Activated naive CD4-positive, alpha-beta T cell treated with anti-CD3 and anti-CD28 coated beads for 36 hours (primary cell): ENCODE results near the gene HERPUD2. TPM values are rescaled to one million over a fixed set of nuclear protein-coding genes. Genes with fewer than 3 reads are reported as not detected.

Experiments
- CTCF ChIA-PET: fragments of 350-600 bp; sonication (Branson Sonifier 250); formaldehyde crosslinking; loops from one replicate; lab custom pipeline; 2021; ENCODE audit warnings: antibody characterized with exemption; lab: Charles Lee
- DNase-seq: peaks from one replicate; pipeline ENCODE4 v3.0.0-alpha.2; 2020
- H3K27ac Mint-ChIP-seq: one replicate; pipeline ENCODE4 v1.8.0; 2021; ENCODE audit warnings: mild to moderate bottlenecking, mixed read lengths
- H3K27me3 Mint-ChIP-seq: one replicate; pipeline ENCODE4 v1.8.0; 2021; ENCODE audit warnings: low read depth, mixed read lengths
- H3K36me3 Mint-ChIP-seq: one replicate; pipeline ENCODE4 v1.8.0; 2021; ENCODE audit warnings: low read depth, mixed read lengths
- H3K4me1 Mint-ChIP-seq: one replicate; pipeline ENCODE4 v1.8.0; 2021; ENCODE audit warnings: low read depth, mixed read lengths
- H3K4me3 Mint-ChIP-seq: one replicate; pipeline ENCODE4 v1.8.0; 2021; ENCODE audit warnings: mild to moderate bottlenecking, moderate library complexity, mixed read lengths
- H3K9me3 Mint-ChIP-seq: one replicate; pipeline ENCODE4 v1.8.0; 2021; ENCODE audit warnings: mixed read lengths
- intact Hi-C: fragments of 100-400 bp; cut with micrococcal nuclease; formaldehyde crosslinking; loops from one replicate; pipeline ENCODE4 v1.15.1; 2023
- total RNA-seq, 2 experiments: library from RNA; stranded (reverse); gene quantifications; one replicate each; pipeline ENCODE4 v1.2.3, GENCODE V29; 2021

The HERPUD2 gene
- total RNA-seq, 2 experiments from 2014 or later, result 20.3 to 22.4 TPM

- Mint-ChIP-seq H3K27me3 (no peaks in the 10 kb centered on the region), H3K4me3 (no peak overlapping the region), H3K4me1 (peaks cover 55% of the 10 kb centered on the region), H3K36me3 (peaks cover 5% of the 10 kb centered on the region), H3K9me3 (no peaks in the 10 kb centered on the region), H3K27ac (no peak overlapping the region)
- intact Hi-C loops, result loop anchor here (5.0 kb wide), 1 partner anchor 257 kb away; no protein-coding TSS in a partner anchor
- DNase-seq, result no peak
- CTCF ChIA-PET, result interaction anchor here (0.7 to 1.3 kb wide), 4 partner anchors 8 to 80 kb away, joined by 3 to 4 read pairs (median 3); no protein-coding TSS in a partner anchor
Observed at GRCh38 chr7:35645691-35646090, 49.2 kb downstream of the HERPUD2 start.

- Mint-ChIP-seq H3K27me3 (no peaks in the 10 kb centered on the region), H3K36me3 (no peaks in the 10 kb centered on the region), H3K9me3 (no peaks in the 10 kb centered on the region), H3K4me1 (no peaks in the 10 kb centered on the region), H3K27ac (peak overlapping the region; percentile 43), H3K4me3 (no peak overlapping the region)
- no peak for DNase-seq
- CTCF ChIA-PET, result interaction anchor here (0.6 to 0.7 kb wide), 3 partner anchors 24 to 78 kb away, joined by 3 read pairs; no protein-coding TSS in a partner anchor
- intact Hi-C loops, result no loop called here
Observed at GRCh38 chr7:35630024-35630972, 64.6 kb downstream of the HERPUD2 start.

- CTCF ChIA-PET, result interaction anchor here (0.6 to 2.9 kb wide), 34 partner anchors 8 to 426 kb away, joined by 3 to 22 read pairs (median 4); no protein-coding TSS in a partner anchor
- peak; percentile 51 for DNase-seq
- no peaks in the 10 kb centered on the region for H3K27me3 Mint-ChIP-seq
- no peaks in the 10 kb centered on the region for H3K9me3 Mint-ChIP-seq
- no peak overlapping the region for H3K4me3 Mint-ChIP-seq
- H3K27ac Mint-ChIP-seq, result no peak overlapping the region
- intact Hi-C loops, result loop anchor here (1.0 to 10.0 kb wide), 9 partner anchors 87 to 1300 kb away; no protein-coding TSS in a partner anchor
- peaks cover 2% of the 10 kb centered on the region for H3K4me1 Mint-ChIP-seq
- no peaks in the 10 kb centered on the region for H3K36me3 Mint-ChIP-seq
Observed at GRCh38 chr7:35624299-35625186, 70.4 kb downstream of the HERPUD2 start.

- CTCF ChIA-PET, result interaction anchor here (0.6 to 2.9 kb wide), 17 partner anchors 9 to 199 kb away, joined by 3 to 22 read pairs (median 4); no protein-coding TSS in a partner anchor
- Mint-ChIP-seq H3K36me3 (no peaks in the 10 kb centered on the region), H3K27ac (no peak overlapping the region), H3K27me3 (no peaks in the 10 kb centered on the region), H3K4me3 (no peak overlapping the region), H3K4me1 (peaks cover 2% of the 10 kb centered on the region), H3K9me3 (no peaks in the 10 kb centered on the region)
- DNase-seq, result no peak
- intact Hi-C loops, result loop anchor here (10.0 kb wide), 2 partner anchors 949 to 1299 kb away; no protein-coding TSS in a partner anchor
Observed at GRCh38 chr7:35623381-35623780, 71.6 kb downstream of the HERPUD2 start.

- CTCF ChIA-PET, result no interaction called here
Observed at GRCh38 chr7:35619863-35620262, 75.1 kb downstream of the HERPUD2 start.

GRCh38 chr7:35617041-35617440 lies 77.9 kb downstream of the HERPUD2 start:
- intact Hi-C loops, result no loop called here
- no peaks in the 10 kb centered on the region for H3K36me3 Mint-ChIP-seq
- CTCF ChIA-PET, result interaction anchor here (0.7 kb wide), 1 partner anchor 192 kb away, joined by 3 read pairs; no protein-coding TSS in a partner anchor
- H3K27me3 Mint-ChIP-seq, result no peaks in the 10 kb centered on the region
- H3K4me3 Mint-ChIP-seq, result no peak overlapping the region
- no peaks in the 10 kb centered on the region for H3K4me1 Mint-ChIP-seq
- no peak overlapping the region for H3K27ac Mint-ChIP-seq
- H3K9me3 Mint-ChIP-seq, result no peaks in the 10 kb centered on the region
- DNase-seq, result no peak

More at GRCh38 chr7:35619863-35620262, 75.1 kb downstream of the HERPUD2 start:
- H3K9me3 Mint-ChIP-seq, result no peaks in the 10 kb centered on the region
- H3K27me3 Mint-ChIP-seq, result no peaks in the 10 kb centered on the region
- intact Hi-C loops, result loop anchor here (10.0 kb wide), 2 partner anchors 945 to 1295 kb away; no protein-coding TSS in a partner anchor
- peaks cover 2% of the 10 kb centered on the region for H3K4me1 Mint-ChIP-seq
- no peak overlapping the region for H3K27ac Mint-ChIP-seq
- no peaks in the 10 kb centered on the region for H3K36me3 Mint-ChIP-seq
- DNase-seq, result no peak
- H3K4me3 Mint-ChIP-seq, result no peak overlapping the region

GRCh38 chr7:35613150-35613549 lies 81.8 kb downstream of the HERPUD2 start:
- H3K27me3 Mint-ChIP-seq, result no peaks in the 10 kb centered on the region
- H3K9me3 Mint-ChIP-seq, result peaks cover 5% of the 10 kb centered on the region
- no peak for DNase-seq
- intact Hi-C loops, result no loop called here
- no peak overlapping the region for H3K27ac Mint-ChIP-seq
- CTCF ChIA-PET, result interaction anchor here (1.1 to 2.0 kb wide), 2 partner anchors 9 to 12 kb away, joined by 5 to 7 read pairs; no protein-coding TSS in a partner anchor
- no peaks in the 10 kb centered on the region for H3K36me3 Mint-ChIP-seq
- no peak overlapping the region for H3K4me3 Mint-ChIP-seq
- H3K4me1 Mint-ChIP-seq, result no peaks in the 10 kb centered on the region

GRCh38 chr7:35605760-35606159 lies 89.2 kb downstream of the HERPUD2 start:
- Mint-ChIP-seq H3K4me3 (no peak overlapping the region), H3K27me3 (no peaks in the 10 kb centered on the region), H3K27ac (no peak overlapping the region), H3K36me3 (no peaks in the 10 kb centered on the region), H3K9me3 (no peaks in the 10 kb centered on the region), H3K4me1 (no peaks in the 10 kb centered on the region)
- intact Hi-C loops, result no loop called here
- CTCF ChIA-PET, result no interaction called here
- no peak for DNase-seq

- no peak overlapping the region for H3K27ac Mint-ChIP-seq
- H3K27me3 Mint-ChIP-seq, result no peaks in the 10 kb centered on the region
- CTCF ChIA-PET, result interaction anchor here (1.2 kb wide), 1 partner anchor 8 kb away, joined by 5 read pairs; no protein-coding TSS in a partner anchor
- no peaks in the 10 kb centered on the region for H3K36me3 Mint-ChIP-seq
- H3K4me1 Mint-ChIP-seq, result no peaks in the 10 kb centered on the region
- H3K4me3 Mint-ChIP-seq, result no peak overlapping the region
- DNase-seq, result no peak
- no peaks in the 10 kb centered on the region for H3K9me3 Mint-ChIP-seq
- intact Hi-C loops, result no loop called here
Observed at GRCh38 chr7:35604595-35604994, 90.3 kb downstream of the HERPUD2 start.

GRCh38 chr7:35599645-35600044 lies 95.3 kb downstream of the HERPUD2 start:
- Mint-ChIP-seq H3K4me3 (no peak overlapping the region), H3K9me3 (no peaks in the 10 kb centered on the region), H3K27ac (no peak overlapping the region), H3K4me1 (no peaks in the 10 kb centered on the region), H3K27me3 (no peaks in the 10 kb centered on the region), H3K36me3 (no peaks in the 10 kb centered on the region)
- DNase-seq, result no peak
- CTCF ChIA-PET, result interaction anchor here (0.7 kb wide), 2 partner anchors 24 to 124 kb away, joined by 4 to 5 read pairs; no protein-coding TSS in a partner anchor
- intact Hi-C loops, result no loop called here

GRCh38 chr7:35599061-35599460 lies 95.9 kb downstream of the HERPUD2 start:
- Mint-ChIP-seq H3K4me3 (no peak overlapping the region), H3K27ac (no peak overlapping the region), H3K36me3 (no peaks in the 10 kb centered on the region), H3K4me1 (no peaks in the 10 kb centered on the region), H3K27me3 (no peaks in the 10 kb centered on the region), H3K9me3 (no peaks in the 10 kb centered on the region)
- DNase-seq, result no peak
- CTCF ChIA-PET, result no interaction called here
- intact Hi-C loops, result no loop called here
